GM18505 (cell line): ENCODE data around the gene TEF.

Source experiments
- ATAC-seq: cut with Tn5 transposase; IDR thresholded peaks from one replicate; pipeline ENCODE4 v1.9.1; 2021; ENCODE audit not compliant: unreplicated experiment
- POLR2A ChIP-seq: IDR thresholded peaks from 4 replicates; pipeline ENCODE4 v1.6.1; 2011; ENCODE audit warnings: borderline replicate concordance; ENCODE audit not compliant: insufficient read depth, insufficient read length; ENCODE audit errors: extremely low read depth

TEF gene

DNA sequence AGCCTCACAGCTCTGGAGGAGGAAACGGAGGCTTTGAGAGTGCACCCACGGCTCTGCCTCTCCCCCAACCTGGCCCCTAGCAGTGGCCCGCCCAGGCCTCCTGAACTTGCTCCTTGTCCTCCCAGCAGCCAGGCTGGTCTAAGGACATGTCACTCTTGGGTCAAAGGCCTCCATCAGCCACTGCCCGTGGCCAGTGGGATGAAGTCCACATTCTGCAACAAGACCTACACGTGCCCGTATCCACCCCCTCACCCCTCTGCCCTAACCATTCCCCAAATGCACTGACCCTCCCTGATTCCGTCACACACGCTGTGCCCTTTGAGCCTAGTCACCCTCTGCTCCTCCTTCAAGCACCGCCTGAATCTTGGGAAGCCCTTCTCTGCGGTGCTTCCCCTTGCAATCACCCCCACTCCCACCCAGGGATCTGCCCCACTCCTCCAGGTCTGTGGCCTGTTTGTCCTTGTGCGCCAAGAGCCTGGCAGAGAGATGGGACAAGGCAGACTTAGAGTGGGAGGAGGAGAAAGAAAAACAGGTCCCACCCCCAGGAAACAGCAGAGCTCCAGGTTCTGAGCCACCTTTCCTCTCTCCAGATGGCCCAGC, 37.5 kb upstream of the TEF start:
- no peak for ATAC-seq
- no peak for TF ChIP-seq POLR2A

DNA sequence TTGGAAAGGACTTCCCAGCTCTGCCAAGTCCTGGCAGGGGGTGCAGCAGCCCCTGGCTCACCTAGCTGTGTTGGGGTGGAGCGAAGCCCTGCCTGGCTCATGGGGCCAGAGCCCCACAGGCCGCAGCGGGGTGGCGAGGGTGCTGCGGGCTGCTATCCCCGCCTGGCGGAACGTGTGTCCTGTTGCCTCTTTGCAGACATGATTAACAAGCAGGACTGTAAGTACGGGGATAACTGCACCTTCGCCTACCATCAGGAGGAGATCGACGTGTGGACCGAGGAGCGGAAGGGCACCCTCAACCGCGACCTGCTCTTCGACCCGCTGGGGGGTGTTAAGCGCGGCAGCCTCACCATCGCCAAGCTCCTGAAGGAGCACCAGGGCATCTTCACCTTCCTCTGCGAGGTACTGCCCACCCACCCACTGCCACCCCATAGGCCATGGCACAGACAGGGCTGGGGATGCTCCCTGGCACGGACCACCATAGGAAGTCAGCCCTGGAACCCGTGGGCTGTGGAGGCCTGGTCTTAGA, 35.9 kb upstream of the TEF start:
- no peak for TF ChIP-seq POLR2A
- ATAC-seq, result no peak

DNA sequence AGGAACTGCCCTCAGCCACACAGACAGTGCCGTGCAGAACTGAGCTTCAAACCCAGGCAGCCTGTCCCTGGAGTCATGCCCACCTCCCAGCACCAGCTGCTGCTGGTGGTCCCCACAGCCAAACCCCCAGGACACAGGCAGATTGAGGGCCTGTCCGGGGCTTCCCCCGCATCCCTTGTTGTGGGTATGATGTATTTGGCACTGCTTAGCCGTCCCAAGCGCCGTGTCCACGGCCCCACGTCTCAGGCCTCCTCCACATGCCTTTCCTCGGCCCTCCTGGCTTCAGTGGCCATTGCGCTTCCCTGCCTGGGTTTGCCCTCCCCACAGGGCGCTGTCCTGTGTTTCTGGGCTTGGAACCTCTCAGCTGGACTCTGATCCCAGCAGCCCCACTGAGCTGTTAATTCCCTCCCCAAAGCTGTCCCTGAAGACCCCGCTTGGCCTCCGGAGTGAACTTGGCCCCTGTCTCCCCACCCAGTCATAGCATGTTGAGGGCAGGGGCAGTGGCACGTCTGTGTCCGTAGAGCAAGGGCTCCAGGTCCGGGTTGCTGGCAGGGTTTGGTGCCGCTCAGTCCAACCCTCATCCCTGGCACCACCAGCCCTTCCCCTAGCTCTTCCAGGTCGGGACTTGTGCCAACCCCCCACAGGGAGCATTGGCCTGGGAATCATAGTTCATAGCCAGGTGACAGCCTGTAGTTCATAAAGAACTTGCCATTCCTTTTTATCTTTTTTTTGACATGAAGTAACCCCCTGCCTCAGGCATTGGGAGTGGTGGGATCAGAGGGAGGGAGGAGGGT, 34.5 kb upstream of the TEF start:
- TF ChIP-seq POLR2A, result no peak

DNA sequence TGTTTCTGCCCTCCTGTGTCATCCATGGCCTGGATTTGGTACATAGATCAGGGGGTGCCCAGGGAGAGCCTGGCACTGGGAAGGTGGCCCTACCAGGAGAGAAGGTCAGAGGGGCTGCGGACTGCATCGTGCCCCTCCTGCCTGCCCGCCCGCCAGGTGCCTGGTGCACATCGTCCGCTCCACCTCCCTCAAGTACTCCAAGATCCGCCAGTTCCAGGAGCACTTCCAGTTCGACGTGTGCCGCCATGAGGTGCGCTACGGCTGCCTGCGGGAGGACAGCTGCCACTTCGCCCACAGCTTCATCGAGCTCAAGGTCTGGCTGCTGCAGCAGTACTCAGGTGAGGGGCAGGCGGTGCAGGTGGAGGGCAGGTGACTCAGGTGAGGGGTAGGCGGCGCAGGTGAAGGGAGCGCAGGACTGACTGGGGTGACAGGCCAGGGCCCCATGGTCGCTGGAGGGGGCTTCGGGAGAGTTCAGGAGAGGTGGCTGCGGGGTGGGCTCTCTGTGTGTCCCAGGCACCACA, 32.7 kb upstream of the TEF start:
- no peak for TF ChIP-seq POLR2A
- no peak for ATAC-seq

More for the DNA sequence above, 34.5 kb upstream of the TEF start:
- no peak for ATAC-seq

DNA sequence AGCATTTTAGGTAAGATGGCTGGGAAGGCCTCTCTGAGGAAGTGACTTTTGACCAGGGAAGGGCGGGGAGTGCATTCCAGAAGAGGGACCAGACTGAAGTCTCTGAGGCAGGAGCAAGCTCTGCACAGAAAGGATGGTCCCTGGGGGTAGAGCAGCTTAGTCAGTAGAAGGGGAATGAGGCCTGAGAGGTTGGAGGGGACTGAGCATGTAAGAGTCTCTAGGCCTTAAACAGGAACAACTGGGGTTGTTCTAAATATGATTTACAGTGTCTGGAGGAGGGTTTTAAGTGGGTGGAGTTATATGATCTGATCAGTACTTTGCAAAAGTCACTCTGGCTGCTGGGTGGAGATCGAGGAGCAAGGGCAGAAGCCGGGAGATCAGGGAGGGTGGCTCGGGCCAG, 31.7 kb upstream of the TEF start:
- ATAC-seq, result no peak
- TF ChIP-seq POLR2A, result no peak

DNA sequence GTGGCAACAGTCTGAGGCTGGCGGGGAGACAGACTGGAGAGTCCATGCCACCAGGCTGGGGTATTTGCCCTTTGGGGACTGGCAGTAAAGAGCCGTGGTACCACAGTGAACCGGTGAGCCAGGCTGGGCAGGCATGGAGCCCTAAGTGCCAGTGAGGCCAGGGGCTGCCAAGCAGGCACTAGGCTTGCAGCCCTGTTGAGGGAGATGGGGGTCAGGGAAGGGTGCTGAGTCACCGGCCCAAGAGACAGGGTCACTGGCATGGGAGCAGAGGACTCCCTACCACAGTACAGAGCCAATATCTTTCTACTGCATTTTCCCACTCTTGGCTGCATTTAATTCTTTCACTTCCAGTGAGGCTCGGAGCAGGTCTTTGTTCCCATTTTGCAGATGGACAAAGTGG, 30.7 kb upstream of the TEF start:
- no peak for TF ChIP-seq POLR2A
- ATAC-seq, result no peak

DNA sequence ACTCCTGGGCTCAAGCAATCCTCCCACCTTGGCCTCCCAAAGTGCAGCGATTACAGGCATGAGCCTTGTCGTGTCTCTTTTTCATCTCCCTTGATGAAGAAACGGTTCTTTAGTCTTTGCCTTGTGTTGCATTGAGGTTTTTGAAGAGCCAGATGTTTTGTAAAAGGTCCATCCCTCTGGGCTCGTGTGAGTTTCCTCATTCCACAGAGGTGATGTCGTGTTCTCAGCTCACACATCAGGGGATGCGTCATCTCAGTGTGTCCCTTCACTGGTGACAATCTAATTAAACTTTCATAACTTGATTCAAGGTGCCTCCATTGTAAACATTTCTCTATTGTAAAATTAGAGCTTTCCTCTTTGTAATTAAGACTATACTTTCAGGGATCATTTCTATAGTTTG, 29.7 kb upstream of the TEF start:
- TF ChIP-seq POLR2A, result no peak
- no peak for ATAC-seq

DNA sequence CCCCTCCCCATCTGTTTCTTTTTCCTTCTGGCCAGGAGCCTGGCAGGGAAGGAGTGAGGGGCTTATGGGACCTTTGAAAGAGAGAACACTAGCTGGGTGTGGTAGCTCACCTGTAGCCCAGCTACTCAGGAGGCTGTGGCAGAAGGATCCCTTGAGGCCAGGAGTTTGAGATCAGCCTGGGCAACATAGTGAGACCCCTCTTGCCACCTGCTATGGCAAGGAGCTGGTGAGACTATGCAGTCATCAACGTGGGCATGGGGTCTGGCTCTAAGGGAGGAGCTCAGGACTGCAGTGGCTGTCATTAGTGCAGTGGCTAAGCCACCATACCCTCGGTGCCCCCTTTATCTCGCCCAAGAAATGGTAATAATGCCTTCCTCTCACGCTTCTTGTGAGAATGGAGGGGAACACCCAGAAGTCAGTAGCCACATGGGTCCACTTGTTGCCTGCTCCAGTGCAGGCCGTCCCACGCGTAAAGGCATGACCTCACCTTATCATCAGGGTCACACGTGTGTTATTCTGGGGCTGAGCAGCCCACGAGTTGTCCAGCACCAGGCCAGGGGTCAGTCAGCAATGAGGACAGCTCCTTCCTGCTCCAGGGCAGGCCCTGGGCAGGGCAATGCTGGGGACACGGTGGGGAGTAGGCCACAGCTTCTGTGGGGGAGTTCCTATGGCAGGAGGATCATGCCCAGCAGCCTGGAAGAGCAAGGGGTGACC, 27.7 kb upstream of the TEF start:
- no peak for ATAC-seq
- TF ChIP-seq POLR2A, result no peak

DNA sequence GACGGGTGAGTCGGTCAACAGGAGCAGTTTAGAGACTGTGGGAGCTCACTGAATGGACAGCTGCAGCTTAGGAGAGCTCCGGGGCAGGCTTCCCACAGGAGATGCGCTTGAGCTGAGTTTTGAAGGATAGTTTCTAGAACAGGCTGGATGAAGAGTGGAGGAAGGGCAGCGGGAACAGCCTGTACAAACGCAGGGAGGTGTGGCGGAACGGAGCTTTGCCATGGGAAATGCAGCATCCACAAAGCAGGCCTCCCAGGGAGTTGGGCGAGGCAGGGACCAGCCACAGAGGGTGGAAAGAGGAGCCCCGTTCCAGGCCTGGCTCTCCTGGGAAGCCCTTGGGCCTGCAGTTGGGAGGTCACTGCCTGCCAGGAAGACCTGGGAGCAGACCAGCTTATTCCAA, 26.8 kb upstream of the TEF start:
- TF ChIP-seq POLR2A, result no peak
- no peak for ATAC-seq

DNA sequence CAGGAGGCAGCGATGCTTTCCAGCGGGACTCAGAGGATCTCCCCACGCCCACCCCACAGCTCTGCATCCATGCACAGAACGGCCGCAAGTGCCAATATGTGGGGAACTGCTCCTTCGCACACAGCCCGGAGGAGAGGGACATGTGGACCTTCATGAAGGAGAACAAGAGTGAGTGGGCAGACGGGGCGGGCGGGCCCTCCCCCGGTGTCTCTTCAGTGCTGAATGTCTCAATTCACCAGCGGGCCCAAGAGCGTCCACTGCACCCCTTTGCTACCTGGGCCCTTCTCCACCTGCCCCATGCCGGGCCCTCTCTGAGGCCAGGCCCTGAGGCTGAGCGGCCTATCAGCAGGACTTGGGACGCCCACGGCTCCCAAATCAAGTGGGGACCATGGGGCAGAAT, 25.8 kb upstream of the TEF start:
- ATAC-seq, result no peak

DNA sequence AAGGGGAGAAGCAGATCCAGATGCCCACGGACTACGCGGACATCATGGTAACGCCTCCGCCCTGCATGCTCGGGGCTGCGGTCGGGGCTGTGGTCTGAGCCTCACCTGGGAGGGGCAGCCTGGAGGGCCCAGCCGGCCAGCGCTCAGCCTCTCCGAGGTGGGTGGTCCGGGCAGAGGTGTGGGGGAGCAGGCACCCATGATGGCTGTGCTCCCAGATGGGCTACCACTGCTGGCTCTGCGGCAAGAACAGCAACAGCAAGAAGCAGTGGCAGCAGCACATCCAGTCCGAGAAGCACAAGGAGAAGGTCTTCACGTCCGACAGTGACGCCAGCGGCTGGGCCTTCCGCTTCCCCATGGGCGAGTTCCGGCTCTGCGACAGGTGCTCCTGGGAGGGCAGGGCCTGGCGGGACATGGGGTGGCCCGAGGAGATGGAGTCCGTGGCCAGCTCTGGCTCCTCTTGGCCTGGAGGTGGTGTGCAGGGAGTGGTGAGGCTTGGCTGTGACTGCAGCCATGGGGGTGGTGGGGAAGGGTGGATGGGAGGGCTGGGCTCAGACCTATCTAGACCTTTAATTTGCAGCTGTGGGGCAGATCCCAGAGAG, 25.2 kb upstream of the TEF start:
- no peak for TF ChIP-seq POLR2A
- ATAC-seq, result no peak

More for the DNA sequence above, 25.8 kb upstream of the TEF start:
- TF ChIP-seq POLR2A, result no peak

DNA sequence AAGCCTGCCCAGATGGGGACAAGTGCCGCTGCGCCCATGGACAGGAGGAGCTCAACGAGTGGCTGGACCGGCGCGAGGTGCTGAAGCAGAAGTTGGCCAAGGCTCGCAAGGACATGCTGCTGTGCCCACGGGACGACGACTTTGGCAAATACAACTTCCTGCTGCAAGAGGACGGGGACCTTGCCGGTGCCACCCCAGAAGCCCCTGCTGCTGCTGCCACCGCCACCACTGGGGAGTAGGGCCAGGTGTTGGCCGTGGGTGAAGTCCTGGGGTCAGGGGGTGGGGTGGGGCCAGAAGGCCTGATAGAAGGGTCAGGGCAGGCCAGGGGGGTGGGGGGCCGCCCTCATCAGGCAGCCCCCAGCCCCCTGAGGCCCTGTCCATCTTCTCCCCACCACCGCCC, 24.6 kb upstream of the TEF start:
- no peak for ATAC-seq
- TF ChIP-seq POLR2A, result no peak

DNA sequence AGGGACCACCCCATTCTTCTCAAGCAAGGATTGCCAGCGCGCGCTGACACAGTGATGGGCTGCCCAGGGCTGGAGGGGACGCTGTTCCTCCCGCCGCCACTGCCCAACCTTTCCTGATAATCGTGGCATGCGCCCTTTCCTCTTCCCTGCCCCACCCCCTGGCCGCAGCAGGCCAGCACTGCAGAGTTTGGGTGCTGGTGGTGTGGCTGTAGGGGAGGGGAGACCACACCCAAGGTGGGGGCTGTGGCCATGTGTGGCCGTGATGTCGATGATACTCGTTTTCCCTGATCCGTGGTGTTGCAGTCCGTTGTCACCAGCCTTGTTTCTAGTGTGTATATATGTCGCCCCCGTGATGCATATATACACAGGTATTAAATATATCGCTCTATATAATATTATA, 22.8 kb upstream of the TEF start:
- TF ChIP-seq POLR2A, result no peak
- ATAC-seq, result no peak

DNA sequence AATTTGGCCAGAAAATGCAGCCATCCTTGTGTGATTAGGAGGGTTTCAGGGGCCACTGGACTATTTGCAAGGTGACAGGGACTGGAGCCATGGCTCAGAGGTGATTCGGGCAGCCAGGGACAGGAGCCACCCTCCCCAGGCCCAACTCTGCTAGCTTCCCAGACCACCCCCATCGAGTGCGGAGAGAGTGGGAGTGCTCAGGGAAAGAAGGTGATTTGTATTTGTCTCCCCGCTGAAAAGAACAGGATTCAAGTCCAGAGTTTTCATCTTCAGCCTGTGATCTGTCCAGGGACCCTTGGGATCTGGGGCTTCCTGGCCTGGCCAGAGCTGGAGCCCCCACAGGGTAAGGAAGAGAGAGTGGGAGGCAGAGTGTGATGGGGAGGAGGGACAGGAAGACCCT, 22.4 kb upstream of the TEF start:
- no peak for TF ChIP-seq POLR2A
- no peak for ATAC-seq

DNA sequence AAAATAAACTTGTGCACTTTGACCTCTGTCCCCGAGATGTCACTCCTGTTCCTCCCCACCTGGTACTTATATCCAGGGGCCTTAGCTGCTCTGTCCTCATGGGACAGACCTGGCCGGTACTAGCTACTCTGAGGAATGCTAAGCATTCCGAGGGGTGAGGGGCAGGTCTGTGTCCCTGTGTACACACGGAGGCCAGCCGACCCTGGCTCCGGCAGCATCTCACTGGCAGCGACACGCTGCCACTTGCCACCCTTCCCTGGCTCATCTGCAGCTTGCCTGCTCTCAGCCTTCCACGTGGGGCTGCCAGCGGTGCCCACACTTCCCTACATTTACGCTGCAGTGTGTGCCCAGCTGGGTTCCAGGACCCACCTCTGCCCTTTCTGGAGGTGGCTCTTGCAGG, 21.6 kb upstream of the TEF start:
- no peak for TF ChIP-seq POLR2A
- ATAC-seq, result no peak
